IMR-90 (cell line): Measurements from ENCODE around the gene SSR3. TPM values are rescaled to one million over a fixed set of nuclear protein-coding genes. Genes with fewer than 3 reads are reported as not detected.

Experiments
- ATAC-seq: fragments of 200-7000 bp; cut with Tn5 transposase; 2 replicates; pipeline ENCODE4 v1.9.1; 2020; ENCODE audit warnings: low read depth, mild to moderate bottlenecking, moderate library complexity
- BruUV-seq: library from RNA; stranded (reverse); fragments of 400-500 nt; replicated peaks from 2 replicates; lab custom pipeline; 2021; lab: Mats Ljungman, UMichigan
- CTCF ChIA-PET: fragments of 300-600 bp; formaldehyde crosslinking; extraction: SDS; loops from one replicate; lab custom pipeline; 2021; ENCODE audit warnings: antibody characterized with exemption; lab: Yijun Ruan, JAX
- POLR2A ChIA-PET: fragments of 300-600 bp; sonication (Branson Sonifier 250); formaldehyde crosslinking; loops from one replicate; lab custom pipeline; 2022; ENCODE audit warnings: antibody characterized with exemption; ENCODE audit not compliant: unreplicated experiment; lab: Charles Lee
- DNase-seq: peaks from one replicate; pipeline ENCODE4 v3.0.0; 2013
- H2AFZ ChIP-seq: replicated peaks from 2 replicates; pipeline ENCODE3; 2013; ENCODE audit warnings: low read length, mild to moderate bottlenecking; ENCODE audit not compliant: poor library complexity
- H2AK5ac ChIP-seq: 2 replicates; pipeline ENCODE4 v1.6.1; 2013; ENCODE audit warnings: low read depth, low read length, inconsistent platforms
- H2AK9ac ChIP-seq: replicated peaks from 2 replicates; pipeline ENCODE3; 2013; ENCODE audit warnings: mild to moderate bottlenecking, low read depth, low read length, moderate library complexity; ENCODE audit not compliant: poor library complexity
- H2BK120ac ChIP-seq: 2 replicates; pipeline ENCODE4 v1.6.1; 2013; ENCODE audit warnings: low read depth, low read length, inconsistent platforms
- H2BK15ac ChIP-seq: 3 replicates; pipeline ENCODE4 v1.6.1; 2013; ENCODE audit warnings: low read depth, low read length, inconsistent platforms
- H2BK20ac ChIP-seq: 2 replicates; pipeline ENCODE4 v1.6.1; 2013; ENCODE audit warnings: low read depth, mild to moderate bottlenecking, inconsistent platforms, low read length, moderate library complexity
- H2BK5ac ChIP-seq: 2 replicates; pipeline ENCODE4 v1.6.1; 2013; ENCODE audit warnings: mild to moderate bottlenecking, low read depth, low read length, inconsistent platforms; ENCODE audit not compliant: poor library complexity, severe bottlenecking
- H3K14ac ChIP-seq: replicated peaks from 2 replicates; pipeline ENCODE4 v1.6.1; 2013; ENCODE audit warnings: low read depth, low read length, inconsistent platforms
- H3K18ac ChIP-seq: 2 replicates; pipeline ENCODE4 v1.6.1; 2013; ENCODE audit warnings: low read depth, low read length, control low read depth
- H3K23ac ChIP-seq: 2 replicates; pipeline ENCODE4 v1.6.1; 2013; ENCODE audit warnings: low read depth, low read length, inconsistent platforms
- H3K27ac ChIP-seq: 2 replicates; pipeline ENCODE4 v1.5.1; 2013; ENCODE audit warnings: mild to moderate bottlenecking, control low read depth, low read length; ENCODE audit not compliant: insufficient read depth
- H3K27me3 ChIP-seq: 2 replicates; pipeline ENCODE4 v1.6.1; 2013; ENCODE audit warnings: low read length; ENCODE audit not compliant: control insufficient read depth, insufficient read depth
- H3K36me3 ChIP-seq: 2 replicates; pipeline ENCODE4 v1.6.1; 2013; ENCODE audit warnings: low read length, mixed read lengths; ENCODE audit not compliant: control insufficient read depth, insufficient read depth
- H3K4ac ChIP-seq: 2 replicates; pipeline ENCODE4 v1.6.1; 2013; ENCODE audit warnings: low read depth, low read length, inconsistent platforms
- H3K4me1 ChIP-seq: 2 replicates; pipeline ENCODE4 v1.6.1; 2013; ENCODE audit warnings: low read length, mixed read lengths; ENCODE audit not compliant: control insufficient read depth, insufficient read depth
- H3K4me2 ChIP-seq: 2 replicates; pipeline ENCODE4 v1.6.1; 2013; ENCODE audit warnings: low read depth, mild to moderate bottlenecking, control low read depth, low read length, moderate library complexity
- H3K4me3 ChIP-seq: 2 replicates; pipeline ENCODE4 v1.5.1; 2013; ENCODE audit warnings: low read depth, mild to moderate bottlenecking, control low read depth, low read length, moderate library complexity; ENCODE audit not compliant: insufficient read depth
- H3K56ac ChIP-seq: 2 replicates; pipeline ENCODE4 v1.6.1; 2013; ENCODE audit warnings: low read length, inconsistent platforms; ENCODE audit not compliant: insufficient read depth; ENCODE audit errors: extremely low read depth
- H3K79me1 ChIP-seq, 2 experiments: 2 replicates each; pipeline ENCODE4 v1.6.1; 2013; ENCODE audit warnings: low read length in 2 of 2, inconsistent platforms in 1 of 2, low read depth in 1 of 2
- H3K9ac ChIP-seq: 2 replicates; pipeline ENCODE4 v1.6.1; 2013; ENCODE audit warnings: low read depth, low read length, control low read depth
- H3K9me1 ChIP-seq: 2 replicates; pipeline ENCODE4 v1.6.1; 2013; ENCODE audit warnings: low read length, inconsistent platforms; ENCODE audit not compliant: insufficient read depth
- H3K9me3 ChIP-seq: 2 replicates; pipeline ENCODE4 v1.6.1; 2013; ENCODE audit warnings: low read length; ENCODE audit not compliant: control insufficient read depth, insufficient read depth
- H4K20me1 ChIP-seq: 2 replicates; pipeline ENCODE4 v1.6.1; 2013; ENCODE audit warnings: low read length, inconsistent platforms; ENCODE audit not compliant: insufficient read depth
- H4K5ac ChIP-seq: 2 replicates; pipeline ENCODE4 v1.6.1; 2013; ENCODE audit warnings: mild to moderate bottlenecking, low read depth, low read length, control low read depth
- H4K8ac ChIP-seq, 2 experiments: 2 replicates each; pipeline ENCODE4 v1.6.1; 2013; ENCODE audit warnings: low read depth in 2 of 2, low read length in 2 of 2, control low read depth in 1 of 2, inconsistent platforms in 1 of 2
- H4K91ac ChIP-seq: 2 replicates; pipeline ENCODE4 v1.6.1; 2013; ENCODE audit warnings: low read depth, low read length, inconsistent platforms; ENCODE audit not compliant: insufficient read depth
- BHLHE40 ChIP-seq: fragments of 150-350 bp; IDR thresholded peaks from 2 replicates; pipeline ENCODE4 v1.6.1; 2016; ENCODE audit warnings: mild to moderate bottlenecking, low read depth, low read length
- CTCF ChIP-seq: conservative IDR thresholded peaks from 2 replicates; pipeline ENCODE4 v1.5.1; 2012; ENCODE audit warnings: mild to moderate bottlenecking, low read depth, low read length, improper control_type of control experiment
- MAFK ChIP-seq: IDR thresholded peaks from 2 replicates; pipeline ENCODE4 v1.6.1; 2012; ENCODE audit warnings: low read depth, low read length, improper control_type of control experiment
- MAZ ChIP-seq: IDR thresholded peaks from 2 replicates; pipeline ENCODE4 v1.6.1; 2012; ENCODE audit warnings: low read depth, mild to moderate bottlenecking, low read length, improper control_type of control experiment, moderate library complexity, borderline replicate concordance
- RAD21 ChIP-seq: IDR thresholded peaks from 2 replicates; pipeline ENCODE4 v1.6.1; 2012; ENCODE audit warnings: low read length, improper control_type of control experiment
- SMC3 ChIP-seq: fragments of 150-350 bp; IDR thresholded peaks from 2 replicates; pipeline ENCODE4 v1.6.1; 2016; ENCODE audit warnings: low read depth, mild to moderate bottlenecking, antibody characterized with exemption, low read length, moderate library complexity
- WGBS, 2 experiments: methylation state at CpG; one replicate each; pipeline versions ENCODE4 v1.1.5 to v1.1.7; 2013; ENCODE audit warnings: missing lambda C conversion rate in 2 of 2; ENCODE audit not compliant: insufficient read length in 1 of 2; ENCODE audit errors: extremely low coverage in 2 of 2; 5-methylcytosine and 5-hydroxymethylcytosine counted together
- dilution Hi-C: fragments of 300-500 bp; cut with HindIII; formaldehyde crosslinking; loops from one replicate; pipeline ENCODE4 v1.14.3; 2018; ENCODE audit warnings: low sequenced_read_pairs; ENCODE audit not compliant: unreplicated experiment
- in situ Hi-C: fragments of 300-500 bp; cut with MboI; formaldehyde crosslinking; loops from 3 replicates; pipeline ENCODE4 v1.14.3; 2019; ENCODE audit warnings: low sequenced_read_pairs, inconsistent platforms, mixed read lengths
- intact Hi-C: fragments of 100-400 bp; cut with micrococcal nuclease; formaldehyde crosslinking; loops from 2 replicates; pipeline ENCODE4 v1.10.0; 2022
- polyA plus RNA-seq, 3 experiments: library from polyadenylated mRNA; depleted of rRNA; stranded (reverse); fragments of >200 nt; gene quantifications; 2 replicates each; pipeline ENCODE4 v1.2.3, GENCODE V29; 2012; ENCODE audit warnings: low replicate concordance in 1 of 3
- total RNA-seq: library from RNA; depleted of rRNA; stranded (reverse); fragments of >200 nt; gene quantifications from 2 replicates; pipeline ENCODE4 v1.2.3, GENCODE V29; 2012

The SSR3 gene
- total and polyA plus RNA-seq, 2 of the 4 experiments (the other 2 are of a cell fraction): 246 to 608 TPM

GRCh38 chr3:156509189-156510174 lies 45.4 kb downstream of the SSR3 start:
- H4K8ac ChIP-seq: no peak overlapping the region
- no peak overlapping the region for H2AFZ ChIP-seq
- no peak overlapping the region for H2BK20ac ChIP-seq
- no CpG with 5 or more reads among the region's 5 CpGs for whole genome bisulfite sequencing, 2 experiments
- no peak overlapping the region for H3K27ac ChIP-seq
- H3K36me3 ChIP-seq: no peaks in the 10 kb centered on the region
- no peak overlapping the region for H2AK9ac ChIP-seq
- no peaks in the 10 kb centered on the region for H3K79me1 ChIP-seq
- H2BK120ac ChIP-seq: no peak overlapping the region
- H3K9ac ChIP-seq: no peak overlapping the region
- intact Hi-C loops (loop anchor here (1.0 kb wide), 3 partner anchors 61 to 359 kb away; no protein-coding TSS in a partner anchor), in situ Hi-C loops (loop anchor here (5.0 kb wide), 1 partner anchor 357 kb away; no protein-coding TSS in a partner anchor), dilution Hi-C loops (loop anchor here (25.0 kb wide), 1 partner anchor 347 kb away; no protein-coding TSS in a partner anchor)
- H2BK5ac ChIP-seq: no peak overlapping the region
- H3K4me1 ChIP-seq: 0 out of 2 replicates have a peak, but pooled peaks cover 2% of the 10 kb centered on the region
- H3K4me3 ChIP-seq: no peak overlapping the region
- POLR2A ChIA-PET: no interaction called here
- H3K27me3 ChIP-seq: peaks cover 12% of the 10 kb centered on the region
- H2AK5ac ChIP-seq: no peak overlapping the region
- H3K9me3 ChIP-seq: no peaks in the 10 kb centered on the region
- no TSS peak for BruUV-seq
- no peak overlapping the region for H3K14ac ChIP-seq
- CTCF ChIA-PET: interaction anchor here (0.5 to 3.6 kb wide), 14 partner anchors 14 to 1771 kb away, joined by 3 to 21 read pairs (median 3); no protein-coding TSS in a partner anchor
- no peak overlapping the region for H3K18ac ChIP-seq
- no peak overlapping the region for H3K4me2 ChIP-seq
- ATAC-seq: peak; percentile 91
- H3K4ac ChIP-seq: no peak overlapping the region
- no peaks in the 10 kb centered on the region for H4K20me1 ChIP-seq
- no peak overlapping the region for H4K91ac ChIP-seq
- no peak overlapping the region for H2BK15ac ChIP-seq
- H3K9me1 ChIP-seq: no peaks in the 10 kb centered on the region; the same call in 1 of the 2 replicates
- DNase-seq: peak; percentile 66
- no peak overlapping the region for H4K5ac ChIP-seq
- no peak overlapping the region for H3K56ac ChIP-seq
- TF ChIP-seq BHLHE40 (no peak), RAD21 (peak; percentile 74), SMC3 (peak; percentile 78), CTCF (peak; percentile 67), MAFK (no peak), MAZ (no peak)
- no peak overlapping the region for H3K23ac ChIP-seq
